GM13977 (cell line): ENCODE results near the gene GIPC3.
A peak's percentile ranks its signal among the peaks of the same experiment; 100 is the strongest.
"Not testable (repeated sequence)": the region's sequence is repeated elsewhere in the genome, so short reads cannot be mapped to it uniquely, and the experiment has no call there.

Source experiments
- DNase-seq: peaks from one replicate; pipeline ENCODE4 v3.0.0; 2012; ENCODE audit warnings: low spot score
- in situ Hi-C: fragments of 300-500 bp; cut with MboI; formaldehyde crosslinking; loops from one replicate; pipeline ENCODE4 v1.12.0; 2022; ENCODE audit warnings: low sequenced_read_pairs, low pct_unique_long_range_greater_than_20kb, mixed read lengths, inconsistent platforms; ENCODE audit not compliant: unreplicated experiment
- TF ChIP-seq, protein P1 (sequence below): IDR thresholded peaks from 2 replicates; pipeline ENCODE4 v1.5.1; 2012; ENCODE audit warnings: mild to moderate bottlenecking, control low read depth; ENCODE audit not compliant: insufficient read depth; ENCODE audit errors: extremely low read depth, missing control alignments

The GIPC3 gene

DNA sequence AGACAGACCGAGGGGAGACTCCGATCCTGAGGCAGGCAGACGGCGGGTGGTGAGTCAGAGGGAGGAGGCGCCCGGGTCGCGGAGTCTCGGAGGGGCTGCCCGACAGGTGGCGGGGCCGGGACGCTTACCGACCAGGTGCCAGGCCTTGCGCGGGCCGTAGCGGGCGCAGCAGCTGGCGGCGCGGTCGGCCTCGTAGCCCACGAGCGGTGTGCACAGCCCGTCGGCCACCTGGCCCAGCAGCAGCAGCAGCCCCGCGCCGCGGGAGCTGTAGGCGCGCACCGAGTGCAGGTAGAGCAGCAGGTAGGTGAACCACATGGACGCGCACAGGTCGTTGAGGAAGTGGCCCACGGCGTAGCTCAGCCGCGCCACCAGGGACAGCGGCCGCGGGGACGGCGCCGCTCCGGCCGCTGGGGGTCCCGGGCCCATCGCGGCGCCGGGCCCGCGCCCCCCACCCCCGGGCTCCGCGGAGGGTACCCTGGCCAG, 28.3 kb upstream of the GIPC3 start:
- DNase-seq: no peak
- TF ChIP-seq, protein P1, sequence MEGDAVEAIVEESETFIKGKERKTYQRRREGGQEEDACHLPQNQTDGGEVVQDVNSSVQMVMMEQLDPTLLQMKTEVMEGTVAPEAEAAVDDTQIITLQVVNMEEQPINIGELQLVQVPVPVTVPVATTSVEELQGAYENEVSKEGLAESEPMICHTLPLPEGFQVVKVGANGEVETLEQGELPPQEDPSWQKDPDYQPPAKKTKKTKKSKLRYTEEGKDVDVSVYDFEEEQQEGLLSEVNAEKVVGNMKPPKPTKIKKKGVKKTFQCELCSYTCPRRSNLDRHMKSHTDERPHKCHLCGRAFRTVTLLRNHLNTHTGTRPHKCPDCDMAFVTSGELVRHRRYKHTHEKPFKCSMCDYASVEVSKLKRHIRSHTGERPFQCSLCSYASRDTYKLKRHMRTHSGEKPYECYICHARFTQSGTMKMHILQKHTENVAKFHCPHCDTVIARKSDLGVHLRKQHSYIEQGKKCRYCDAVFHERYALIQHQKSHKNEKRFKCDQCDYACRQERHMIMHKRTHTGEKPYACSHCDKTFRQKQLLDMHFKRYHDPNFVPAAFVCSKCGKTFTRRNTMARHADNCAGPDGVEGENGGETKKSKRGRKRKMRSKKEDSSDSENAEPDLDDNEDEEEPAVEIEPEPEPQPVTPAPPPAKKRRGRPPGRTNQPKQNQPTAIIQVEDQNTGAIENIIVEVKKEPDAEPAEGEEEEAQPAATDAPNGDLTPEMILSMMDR: no peak
- in situ Hi-C loops: no loop called here

DNA sequence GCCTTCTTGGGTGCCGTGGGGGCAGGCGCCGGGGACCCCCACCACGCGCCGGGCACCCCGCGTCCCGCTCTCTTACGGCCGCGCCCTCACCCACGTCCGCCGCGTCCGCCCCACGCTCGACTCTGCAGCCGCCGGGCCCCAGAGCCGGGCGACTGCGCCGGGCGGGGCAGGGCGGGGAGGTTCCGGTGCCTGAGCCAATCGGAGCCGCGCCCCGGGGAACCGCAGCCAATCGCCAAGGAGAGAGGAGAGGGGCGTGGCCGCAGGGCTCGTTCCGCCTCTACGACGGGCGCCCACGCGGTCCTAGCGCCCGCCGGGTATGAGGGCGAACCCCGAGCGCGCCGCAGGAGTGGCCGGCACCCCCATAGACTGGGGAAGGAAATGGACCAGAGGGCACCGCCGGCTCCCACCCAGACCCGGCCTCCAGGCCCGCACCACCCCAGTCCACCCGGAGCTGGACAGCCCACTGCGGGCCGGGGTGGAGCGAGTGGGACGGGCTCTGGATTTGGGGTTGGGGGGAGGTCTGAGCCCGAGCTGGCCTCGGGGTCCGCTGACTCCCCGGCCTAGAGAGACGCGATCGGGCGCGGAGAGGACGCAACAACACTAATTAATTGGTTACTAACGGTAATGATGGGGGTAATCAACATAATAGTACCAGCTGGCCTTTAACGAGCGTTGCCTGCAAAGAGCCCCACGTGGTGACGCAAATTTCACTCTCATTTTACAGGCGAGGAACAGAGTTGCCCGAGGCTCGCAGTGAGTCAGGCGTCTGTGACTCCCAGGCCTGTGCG, 27.6 kb upstream of the GIPC3 start, which contains the start of gene MFSD12:
Gene MFSD12 (minus strand): TSS at position 126 of the 788 bp plus-strand sequence. CDS start 183 bp downstream, outside the sequence.
- in situ Hi-C loops: no loop called here
- DNase-seq: peak; percentile 100
- TF ChIP-seq, protein P1: no peak

DNA sequence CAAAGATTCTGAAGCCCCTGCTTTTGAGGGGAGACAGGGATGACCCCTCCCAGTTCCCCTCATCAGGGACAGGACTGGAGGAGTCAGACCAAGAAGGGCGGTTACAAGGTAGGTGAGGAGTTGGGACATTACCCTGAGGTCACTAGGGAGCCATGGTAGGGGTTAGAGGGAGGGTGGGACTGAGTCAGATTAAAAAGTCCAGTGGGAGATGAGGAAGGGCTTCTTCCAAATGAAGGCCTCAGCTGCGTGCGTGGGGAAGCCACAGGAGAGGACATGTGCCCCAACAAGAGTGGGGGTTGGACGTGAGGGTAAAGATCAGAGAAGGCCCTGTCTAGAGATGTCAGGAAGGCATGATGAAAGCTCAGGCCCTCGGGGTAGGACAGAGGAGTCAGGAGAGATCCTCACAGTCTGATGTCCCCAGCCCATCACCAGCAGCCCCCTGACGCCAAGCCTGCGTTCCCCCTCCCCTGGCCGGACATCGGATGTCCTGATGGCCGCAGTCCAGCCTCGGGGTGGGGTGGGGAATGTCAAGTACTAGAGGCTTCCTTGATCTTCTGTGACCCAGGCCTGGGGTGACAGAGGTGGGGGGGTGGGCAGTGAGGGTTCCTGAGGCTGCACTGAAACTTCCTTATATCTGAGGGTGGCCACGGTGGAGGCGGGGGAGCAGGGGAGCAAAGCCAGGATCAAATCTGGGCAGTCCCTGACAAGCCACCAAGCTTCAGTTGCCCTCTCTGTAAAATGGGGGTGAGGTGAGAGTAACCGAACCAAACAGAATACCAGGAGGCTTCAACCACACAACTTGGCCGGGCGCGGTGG, 21.4 kb upstream of the GIPC3 start:
- TF ChIP-seq, protein P1: no peak
- in situ Hi-C loops: no loop called here
- no peak for DNase-seq

DNA sequence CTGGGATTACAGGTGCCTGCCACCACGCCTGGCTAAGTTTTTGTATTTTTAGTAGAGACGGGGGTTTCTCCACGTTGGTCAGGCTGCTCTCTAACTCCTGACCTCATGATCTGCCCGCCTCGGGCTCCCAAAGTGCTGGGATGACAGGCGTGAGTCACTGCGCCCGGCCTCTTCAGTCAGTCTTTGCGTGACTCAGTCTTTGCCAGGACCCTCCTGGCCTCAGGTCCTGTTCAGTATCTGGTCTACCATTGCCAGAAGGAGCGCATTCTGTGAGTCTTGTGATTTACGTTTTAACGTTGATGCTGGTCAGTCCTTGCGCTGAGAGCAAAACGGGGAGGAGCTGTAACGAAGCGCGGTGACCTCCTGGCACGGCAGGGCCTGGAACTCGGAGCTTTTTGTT, 20.1 kb upstream of the GIPC3 start:
- TF ChIP-seq, protein P1: no peak
- no peak for DNase-seq

DNA sequence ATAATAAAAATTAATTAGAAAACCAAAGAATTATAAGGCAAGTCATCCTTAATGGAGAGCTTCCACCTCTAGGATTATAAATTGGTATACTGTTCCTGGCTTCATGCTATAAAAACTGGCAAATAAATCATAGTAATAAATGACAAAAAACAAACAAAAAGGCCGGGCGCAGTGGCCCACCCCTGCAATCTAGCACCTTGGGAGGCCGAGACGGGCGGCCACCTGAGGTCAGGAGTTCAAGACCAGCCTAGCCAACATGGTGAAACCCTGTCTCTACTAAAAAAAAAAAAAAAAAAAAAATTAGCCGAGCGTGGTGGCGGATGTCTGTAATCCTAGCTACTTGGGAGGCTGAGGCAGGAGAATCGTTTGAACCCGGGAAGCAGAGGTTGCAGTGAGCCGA, 15.2 kb upstream of the GIPC3 start:
- in situ Hi-C loops, DNase-seq: not testable (repeated sequence)

More for the DNA sequence above, 20.1 kb upstream of the GIPC3 start:
- in situ Hi-C loops: no loop called here

DNA sequence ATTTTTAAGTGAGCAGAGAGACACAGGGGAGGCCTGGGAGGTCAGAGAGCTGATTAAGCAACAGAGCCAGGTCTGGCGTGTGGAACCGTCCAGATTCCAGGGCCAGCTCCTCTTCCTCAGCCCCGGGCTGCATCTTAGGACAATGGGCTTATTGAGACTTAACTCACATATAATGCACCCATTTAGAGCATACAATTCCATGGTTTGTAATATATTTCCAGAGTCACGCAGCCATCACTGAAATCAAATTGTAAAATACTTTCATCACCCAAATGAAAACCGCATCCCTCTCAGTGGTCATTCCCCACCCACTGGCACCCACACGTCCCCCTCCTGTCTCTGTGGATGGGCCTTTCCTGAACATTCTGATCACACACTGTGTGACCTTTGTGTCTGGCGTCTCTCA, 14.7 kb upstream of the GIPC3 start:
- TF ChIP-seq, protein P1: no peak
- in situ Hi-C loops: no loop called here
- DNase-seq: no peak
